GM19035 (cell line): ENCODE data around the gene FBN2.
"Not testable (repeated sequence)": the region's sequence is repeated elsewhere in the genome, so short reads cannot be mapped to it uniquely, and the experiment has no call there.

ENCODE experiments used
- ATAC-seq: cut with Tn5 transposase; IDR thresholded peaks from one replicate; pipeline ENCODE4 v1.9.1; 2021; ENCODE audit not compliant: unreplicated experiment

Gene FBN2

DNA sequence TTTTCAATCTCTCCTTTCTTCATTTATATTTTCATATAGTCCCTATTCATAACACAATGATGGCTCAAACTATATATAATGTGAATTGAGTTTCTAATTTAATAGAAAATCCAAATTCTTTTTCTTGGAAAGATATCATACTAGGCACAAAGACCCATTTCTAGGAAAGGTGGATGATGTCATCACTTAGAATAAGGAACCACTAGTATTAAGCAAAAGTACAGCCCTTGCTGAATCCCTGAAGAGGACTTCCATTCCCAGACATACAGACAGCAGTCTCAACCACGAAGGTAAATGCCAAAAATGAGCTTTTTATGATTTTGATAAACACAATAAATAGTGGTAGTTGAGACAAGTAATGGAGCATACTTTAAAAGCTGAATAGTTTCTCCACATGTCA lies 210.0 kb downstream of the FBN2 start:
- ATAC-seq = no peak

DNA sequence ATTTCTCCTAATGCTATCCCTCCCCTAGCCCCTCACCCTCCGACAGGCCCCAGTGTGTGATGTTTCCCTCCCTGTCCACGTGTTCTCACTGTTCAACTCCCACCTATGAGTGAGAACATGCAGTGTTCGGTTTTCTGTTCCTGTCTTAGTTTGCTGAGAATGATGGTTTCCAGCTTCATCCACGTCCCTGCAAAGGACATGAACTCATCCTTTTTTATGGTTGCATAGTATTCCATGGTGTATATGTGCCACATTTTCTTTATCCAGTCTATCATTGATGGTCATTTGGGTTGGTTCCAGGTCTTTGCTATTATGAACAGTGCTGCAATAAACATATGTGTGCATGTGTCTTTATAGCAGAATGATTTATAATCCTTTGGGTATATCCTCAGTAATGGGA lies 216.6 kb downstream of the FBN2 start:
- not testable (repeated sequence) for ATAC-seq

DNA sequence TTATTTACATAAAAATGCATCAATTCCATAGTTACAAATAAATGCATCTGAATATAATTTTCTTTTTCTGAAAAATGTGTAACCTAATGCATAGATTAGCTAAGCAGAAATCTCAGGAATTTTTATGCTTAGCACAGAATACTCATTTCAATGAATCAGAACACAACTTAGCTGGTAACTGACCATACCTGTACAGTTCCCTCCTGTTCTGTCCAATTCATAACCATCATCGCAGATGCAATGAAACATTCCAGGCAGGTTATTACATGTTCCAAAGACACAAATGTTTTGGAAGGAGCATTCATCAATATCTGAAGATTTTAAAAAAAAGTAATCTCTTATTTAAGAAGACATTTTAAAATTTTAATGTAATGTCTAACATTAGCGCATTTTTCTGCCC lies 219.4 kb downstream of the FBN2 start:
- no peak for ATAC-seq

DNA sequence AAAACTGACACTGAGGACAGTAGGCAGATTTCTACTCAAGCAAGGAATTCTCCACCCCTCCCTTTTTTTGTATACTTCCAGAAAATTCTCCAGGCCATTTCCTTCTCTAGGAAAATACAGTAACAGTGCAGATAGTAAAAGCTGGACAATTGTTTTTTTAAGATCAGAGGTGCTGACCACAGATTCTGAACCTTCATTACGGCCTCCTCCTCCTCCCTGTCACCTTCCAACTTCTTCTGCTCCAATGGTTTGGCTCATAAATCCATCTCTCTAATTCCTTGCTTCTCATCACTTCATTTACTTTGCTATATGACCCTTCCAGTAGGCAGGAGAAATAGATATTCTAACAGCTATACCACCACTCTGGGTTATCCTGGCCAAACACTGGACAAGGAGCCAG lies 220.6 kb downstream of the FBN2 start:
- no peak for ATAC-seq

DNA sequence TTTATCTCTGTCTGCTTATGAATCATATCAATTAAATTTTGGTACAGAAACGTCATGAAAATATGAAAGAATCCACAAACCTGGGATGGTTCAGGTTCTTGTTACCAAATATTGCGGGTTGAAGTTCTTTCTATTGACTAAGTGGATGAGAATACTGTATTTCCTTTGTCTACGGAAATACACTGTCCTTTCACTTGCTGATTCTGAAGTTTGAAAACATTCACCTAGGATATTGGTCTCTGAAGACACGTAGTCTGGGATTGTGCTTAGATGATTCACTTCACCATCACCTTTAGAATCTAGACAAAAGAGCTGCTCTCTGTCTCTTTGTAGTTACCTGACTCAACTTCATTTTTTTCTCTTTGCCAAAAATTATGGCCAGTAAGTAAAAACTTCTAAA lies 222.4 kb downstream of the FBN2 start:
- no peak for ATAC-seq

GRCh38 chr5:128305341-128305740 lies 232.7 kb downstream of the FBN2 start:
- no peak for ATAC-seq

DNA sequence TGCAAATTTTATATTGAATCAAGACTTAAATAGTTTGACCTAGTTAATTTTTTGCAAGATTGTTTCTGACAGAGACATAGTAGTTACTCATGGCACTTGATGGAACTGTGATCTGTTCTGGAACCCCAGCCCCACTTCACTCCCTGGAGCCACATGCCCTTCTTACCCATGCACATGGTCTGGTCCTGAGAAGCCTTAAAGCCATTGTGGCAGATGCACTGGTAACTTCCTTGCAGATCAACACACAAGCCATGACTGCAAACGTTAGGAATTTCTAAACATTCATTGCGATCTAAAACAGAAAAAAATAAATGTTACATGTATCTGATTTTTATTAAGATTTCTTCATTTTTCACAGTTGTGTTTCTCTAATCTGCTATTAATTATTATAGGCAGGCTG lies 233.3 kb downstream of the FBN2 start:
- ATAC-seq = no peak

DNA sequence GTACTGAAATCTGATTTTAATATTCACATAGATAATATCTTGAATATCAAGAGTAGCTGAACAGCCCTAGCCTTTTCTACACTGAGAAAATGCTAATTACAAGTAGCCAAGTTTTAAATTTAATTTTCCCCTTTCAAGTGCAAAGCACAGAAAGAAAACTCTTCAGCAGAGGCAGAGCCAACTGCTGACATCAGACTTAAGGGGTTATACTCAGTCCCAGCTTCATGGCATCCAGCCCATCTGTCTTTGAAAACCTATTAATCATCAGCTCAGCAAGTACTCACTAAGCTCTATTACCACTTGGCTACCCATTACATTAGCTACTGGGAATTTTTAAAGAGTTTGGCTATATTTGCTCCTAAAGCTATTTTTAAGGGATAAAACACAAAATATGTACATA lies 234.0 kb downstream of the FBN2 start:
- ATAC-seq = no peak

- ATAC-seq = no peak
These were observed 234.5 kb downstream of the FBN2 start for GRCh38 chr5:128303593-128303992.

DNA sequence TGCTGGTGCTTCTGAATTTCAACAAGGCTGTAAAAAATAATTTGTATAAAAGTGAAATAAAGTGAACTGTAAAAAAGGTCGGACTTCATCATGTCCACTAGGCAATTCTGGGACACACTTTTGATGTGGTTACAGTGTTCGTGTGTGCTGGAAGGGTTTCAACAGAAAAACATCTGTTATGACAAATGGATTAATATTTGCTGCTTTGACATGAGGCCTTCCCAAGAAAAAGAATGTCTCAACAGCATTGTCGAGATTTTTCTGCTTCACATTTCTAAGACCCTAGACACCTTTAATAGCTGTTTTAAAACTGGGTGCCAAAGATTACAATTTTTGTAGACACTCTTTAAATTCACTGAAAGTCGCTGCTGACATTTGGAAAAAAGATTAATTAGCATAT lies 237.9 kb downstream of the FBN2 start:
- no peak for ATAC-seq

DNA sequence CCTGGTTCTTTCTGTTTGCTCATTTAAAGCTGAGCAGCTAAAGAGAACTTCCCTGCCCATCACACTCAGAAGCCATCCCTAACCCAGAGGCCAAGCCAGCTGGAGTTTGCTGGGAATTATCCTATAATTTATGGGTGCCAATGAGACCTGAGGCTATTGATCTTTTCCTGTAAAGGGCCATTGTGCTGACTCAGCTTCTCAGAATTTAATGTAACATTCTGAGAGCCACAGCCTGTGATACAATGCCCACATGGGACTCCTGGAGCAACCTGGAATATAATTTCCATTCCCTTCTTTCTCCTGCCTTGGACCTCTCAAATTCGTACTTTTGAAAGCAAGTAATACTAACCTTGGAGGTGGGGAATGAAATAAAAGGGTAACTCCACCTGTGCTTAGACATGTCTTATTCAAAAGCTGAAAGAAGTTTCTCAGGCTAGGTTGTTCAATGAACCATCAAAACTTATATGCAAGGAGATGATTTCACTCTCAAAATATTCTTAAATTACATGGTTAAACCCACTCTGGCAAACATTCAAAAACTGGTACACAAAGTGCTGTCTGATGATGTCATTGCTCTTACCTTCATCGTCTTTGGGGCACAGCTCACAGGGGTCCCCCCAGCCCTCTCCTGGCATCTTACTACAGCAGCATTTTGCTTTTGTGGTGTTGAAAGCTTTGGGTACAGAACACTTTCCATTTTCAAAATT lies 247.7 kb downstream of the FBN2 start:
- ATAC-seq = no peak

DNA sequence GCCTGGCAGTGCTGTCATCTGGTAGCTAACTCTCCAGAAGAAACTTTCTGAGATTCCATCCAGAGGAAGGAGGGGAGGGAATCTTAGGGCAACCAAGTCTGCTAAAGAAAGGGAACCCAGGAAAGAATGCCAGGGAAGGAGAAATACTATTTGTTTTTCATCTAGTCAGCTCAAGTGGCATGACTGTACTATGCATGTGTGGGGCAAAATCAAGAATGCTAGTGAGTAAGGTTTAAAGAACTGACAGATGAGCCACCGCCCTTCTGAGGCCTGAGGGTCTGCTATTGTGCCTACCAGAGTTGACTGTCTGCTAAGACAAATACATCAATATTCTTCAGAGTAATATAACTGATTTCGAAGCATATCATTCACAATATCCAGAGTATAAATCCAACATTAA lies 250.3 kb downstream of the FBN2 start:
- no peak for ATAC-seq

GRCh38 chr5:128284236-128284635 lies 253.8 kb downstream of the FBN2 start:
- no peak for ATAC-seq

GRCh38 chr5:128279345-128279744 lies 258.7 kb downstream of the FBN2 start:
- ATAC-seq = no peak

DNA sequence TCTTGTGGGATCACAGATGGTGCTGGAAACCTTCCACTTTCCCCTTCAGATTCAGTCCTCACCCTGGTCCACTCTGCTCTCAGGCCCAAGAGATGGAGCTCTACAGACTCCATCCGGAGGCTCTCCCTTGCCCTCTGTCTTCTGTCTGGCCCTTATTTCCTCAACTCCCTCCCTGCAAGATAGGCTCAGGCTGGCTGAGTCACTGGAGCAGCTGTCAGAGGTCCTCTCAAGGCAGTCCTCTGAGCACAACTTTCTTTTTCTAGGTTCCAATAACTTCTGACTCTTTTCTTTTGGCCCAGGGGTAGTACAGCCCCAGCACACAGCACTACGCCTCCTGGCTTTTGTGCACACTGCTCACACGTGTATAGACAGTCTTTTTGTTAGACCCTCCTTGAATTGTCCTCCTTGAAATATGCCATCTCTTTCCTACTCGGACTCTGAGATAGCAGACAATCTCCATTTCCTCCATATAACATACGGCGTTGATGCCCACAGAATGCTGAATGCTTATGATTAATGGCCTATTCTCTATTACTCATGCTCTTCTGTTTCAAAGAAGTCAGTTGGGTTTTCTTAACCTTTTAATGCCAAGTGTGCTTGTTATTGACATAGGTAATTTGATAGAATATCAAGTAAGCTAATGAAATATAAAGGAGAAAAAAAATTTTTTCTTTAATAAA lies 261.4 kb downstream of the FBN2 start:
- no peak for ATAC-seq

- ATAC-seq = no peak
These were observed 263.6 kb downstream of the FBN2 start for GRCh38 chr5:128274441-128274840.

DNA sequence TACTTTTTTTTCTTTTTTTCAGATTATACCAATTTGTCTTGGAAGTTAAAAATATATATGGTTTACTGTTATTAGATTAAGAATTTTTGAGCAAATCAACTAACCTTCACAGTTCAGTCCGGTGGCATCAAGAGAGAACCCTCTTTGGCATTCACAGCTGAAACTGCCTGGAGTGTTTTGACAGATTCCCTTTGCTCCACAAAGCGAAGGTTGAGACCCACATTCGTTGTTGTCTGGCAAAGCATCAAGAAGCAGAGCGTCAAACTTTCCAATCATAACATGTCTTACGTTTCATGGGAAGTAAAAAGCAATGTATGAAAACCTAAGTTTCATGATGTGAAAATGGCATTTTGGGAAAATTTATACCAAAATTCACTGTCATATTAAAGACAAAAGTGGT lies 264.3 kb downstream of the FBN2 start:
- ATAC-seq = no peak

GRCh38 chr5:128271859-128272464 lies 266.1 kb downstream of the FBN2 start:
- no peak for ATAC-seq

- no peak for ATAC-seq
These were observed 267.0 kb downstream of the FBN2 start for GRCh38 chr5:128271071-128271470.

GRCh38 chr5:128264564-128265360 lies 273.3 kb downstream of the FBN2 start:
- no peak for ATAC-seq

DNA sequence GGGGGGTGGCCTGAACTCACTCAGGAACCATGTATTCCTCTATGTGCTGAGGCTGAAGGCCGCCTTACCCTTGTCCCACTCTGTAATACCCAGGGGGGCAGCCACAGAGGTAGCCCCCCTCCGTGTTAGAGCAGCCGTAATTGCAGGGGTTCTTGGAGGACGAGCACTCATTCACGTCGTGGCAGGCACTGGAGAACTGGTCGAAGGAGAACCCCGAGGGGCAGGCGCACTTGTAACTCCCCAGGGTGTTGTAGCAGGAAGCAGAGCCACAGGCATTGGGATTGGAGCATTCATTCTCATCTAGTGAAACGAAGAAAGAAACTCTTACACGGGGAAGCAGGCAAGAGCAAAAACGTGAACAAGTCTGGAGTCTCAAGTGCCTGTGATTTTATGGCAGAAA lies 274.7 kb downstream of the FBN2 start:
- no peak for ATAC-seq

GRCh38 chr5:128262911-128263310 lies 275.1 kb downstream of the FBN2 start:
- no peak for ATAC-seq
